ENCODE measurements around the gene SORCS2.

Gene SORCS2

GRCh38 chr4:7712021-7712671 is 519.8 kb downstream of the SORCS2 start:
- no peak for DNase-seq (ENCODE audit: low read depth)

GRCh38 chr4:7713757-7714156 is 521.4 kb downstream of the SORCS2 start:
- no peak for DNase-seq (ENCODE audit: low read depth)

- DNase-seq (ENCODE audit: low read depth) = no peak
Observed at GRCh38 chr4:7714176-7714575, 521.8 kb downstream of the SORCS2 start.

- DNase-seq (ENCODE audit: low read depth) = no peak
Observed at GRCh38 chr4:7714738-7715137, 522.4 kb downstream of the SORCS2 start.

GRCh38 chr4:7715271-7716009 is 523.1 kb downstream of the SORCS2 start:
- no peak for DNase-seq (ENCODE audit: low read depth)

- no peak for DNase-seq (ENCODE audit: low read depth)
Observed at GRCh38 chr4:7716010-7716721, 523.8 kb downstream of the SORCS2 start.

GRCh38 chr4:7717161-7717560 is 524.8 kb downstream of the SORCS2 start:
- no peak for DNase-seq (ENCODE audit: low read depth)

GRCh38 chr4:7717946-7718490 is 525.7 kb downstream of the SORCS2 start:
- no peak for DNase-seq (ENCODE audit: low read depth)

GRCh38 chr4:7719354-7720174 is 527.2 kb downstream of the SORCS2 start:
- peak; percentile 41 for DNase-seq (ENCODE audit: low read depth)

- DNase-seq (ENCODE audit: low read depth) = no peak
Observed at GRCh38 chr4:7721984-7722551, 529.7 kb downstream of the SORCS2 start.

- no peak for DNase-seq (ENCODE audit: low read depth)
Observed at GRCh38 chr4:7722766-7723387, 530.5 kb downstream of the SORCS2 start.

- no peak for DNase-seq (ENCODE audit: low read depth)
Observed at GRCh38 chr4:7723625-7724024, 531.3 kb downstream of the SORCS2 start.

- DNase-seq (ENCODE audit: low read depth) = no peak
Observed at GRCh38 chr4:7725951-7726350, 533.6 kb downstream of the SORCS2 start.

- no peak for DNase-seq (ENCODE audit: low read depth)
Observed at GRCh38 chr4:7726665-7727413, 534.5 kb downstream of the SORCS2 start.

- DNase-seq (ENCODE audit: low read depth) = no peak
Observed at GRCh38 chr4:7727749-7728148, 535.4 kb downstream of the SORCS2 start.

GRCh38 chr4:7731437-7731836 is 539.1 kb downstream of the SORCS2 start:
- no peak for DNase-seq (ENCODE audit: low read depth)

GRCh38 chr4:7732263-7732662 is 539.9 kb downstream of the SORCS2 start:
- DNase-seq (ENCODE audit: low read depth) = no peak

- DNase-seq (ENCODE audit: low read depth) = no peak
Observed at GRCh38 chr4:7733201-7733600, 540.9 kb downstream of the SORCS2 start.

GRCh38 chr4:7733801-7734650 is 541.7 kb downstream of the SORCS2 start:
- DNase-seq (ENCODE audit: low read depth) = no peak

Data from stimulated activated CD8-positive, alpha-beta memory T cell treated with anti-CD3 and anti-CD28 coated beads, Interleukin-15, amount 100 ng/mL, for 24 hours (primary cell).